PC-3 (cell line): ENCODE data around the gene NSDHL. TPM values are rescaled to one million over a fixed set of nuclear protein-coding genes. Genes with fewer than 3 reads are reported as not detected.

ENCODE experiments used
- ATAC-seq: fragments of 200-7000 bp; cut with Tn5 transposase; 2 replicates; pipeline ENCODE4 v1.9.1; 2020; ENCODE audit warnings: mild to moderate bottlenecking, moderate library complexity
- BruUV-seq: library from RNA; stranded (reverse); fragments of 400-500 nt; replicated peaks from 2 replicates; lab custom pipeline; 2021; lab: Mats Ljungman, UMichigan
- CTCF ChIA-PET: fragments of 300-600 bp; sonication (Branson Sonifier 250); formaldehyde crosslinking; loops from one replicate; lab custom pipeline; 2022; ENCODE audit warnings: antibody characterized with exemption; lab: Charles Lee
- POLR2A ChIA-PET: fragments of 300-600 bp; sonication (Branson Sonifier 250); formaldehyde crosslinking; loops from one replicate; lab custom pipeline; 2022; ENCODE audit warnings: antibody characterized with exemption; ENCODE audit not compliant: unreplicated experiment; lab: Charles Lee
- DNase-seq: peaks from one replicate; pipeline ENCODE4 v3.0.0-alpha.2; 2015
- H2AFZ ChIP-seq: fragments of 300-600 bp; sonication (generic); 2 replicates; pipeline ENCODE4 v1.6.0; 2016; ENCODE audit warnings: antibody characterized with exemption, low read length
- H3F3A ChIP-seq: fragments of 300-600 bp; sonication (generic); one replicate; pipeline ENCODE4 v1.6.0; 2017; ENCODE audit warnings: antibody characterized with exemption, low read length, control low read depth, mild to moderate bottlenecking; ENCODE audit not compliant: unreplicated experiment
- H3K27ac ChIP-seq: fragments of 300-600 bp; sonication (generic); 2 replicates; pipeline ENCODE4 v1.5.1; 2016; ENCODE audit warnings: mild to moderate bottlenecking, low read length
- H3K27me3 ChIP-seq: fragments of 300-600 bp; sonication (generic); 2 replicates; pipeline ENCODE4 v1.6.1; 2016; ENCODE audit warnings: low read length, mixed read lengths
- H3K36me3 ChIP-seq: fragments of 300-600 bp; sonication (generic); 2 replicates; pipeline ENCODE4 v1.6.1; 2016; ENCODE audit warnings: low read depth, mixed run types, low read length, mixed read lengths
- H3K4me1 ChIP-seq: fragments of 300-600 bp; sonication (generic); 2 replicates; pipeline ENCODE4 v1.5.1; 2016; ENCODE audit warnings: low read length; ENCODE audit not compliant: insufficient read depth
- H3K4me2 ChIP-seq: fragments of 300-600 bp; sonication (generic); 2 replicates; pipeline ENCODE4 v1.6.0; 2016; ENCODE audit warnings: low read length
- H3K4me3 ChIP-seq: fragments of 300-600 bp; sonication (generic); 2 replicates; pipeline ENCODE4 v1.5.1; 2016; ENCODE audit warnings: mild to moderate bottlenecking, low read length, mixed read lengths
- H3K79me2 ChIP-seq: fragments of 300-600 bp; sonication (generic); 2 replicates; pipeline ENCODE4 v1.6.1; 2017; ENCODE audit warnings: low read length, mixed read lengths
- H3K9ac ChIP-seq: fragments of 300-600 bp; sonication (generic); 2 replicates; pipeline ENCODE4 v1.6.0; 2016; ENCODE audit warnings: mild to moderate bottlenecking, low read length
- H3K9me2 ChIP-seq: fragments of 300-600 bp; sonication (generic); replicated peaks from 2 replicates; pipeline ENCODE4 v1.6.1; 2016; ENCODE audit warnings: mixed run types, low read length, mixed read lengths
- H3K9me3 ChIP-seq: fragments of 300-600 bp; sonication (generic); 2 replicates; pipeline ENCODE4 v1.6.1; 2016; ENCODE audit warnings: low read length, mixed read lengths
- H4K20me1 ChIP-seq: fragments of 300-600 bp; sonication (generic); 2 replicates; pipeline ENCODE4 v1.6.1; 2016; ENCODE audit warnings: low read length, mixed read lengths
- CTCF ChIP-seq: fragments of 300-600 bp; sonication (generic); conservative IDR thresholded peaks from 2 replicates; pipeline ENCODE4 v1.5.1; 2017; ENCODE audit warnings: antibody characterized with exemption, low read depth, mild to moderate bottlenecking, low read length
- EZH2 ChIP-seq: fragments of 300-600 bp; sonication (generic); IDR thresholded peaks from one replicate; pipeline ENCODE4 v1.6.1; 2017; ENCODE audit warnings: antibody characterized with exemption, mild to moderate bottlenecking, low read length; ENCODE audit not compliant: unreplicated experiment
- EZH2phosphoT487 ChIP-seq: fragments of 300-600 bp; sonication (generic); IDR thresholded peaks from 2 replicates; pipeline ENCODE4 v1.6.1; 2018; ENCODE audit warnings: mild to moderate bottlenecking, antibody characterized with exemption, low read length, borderline replicate concordance
- intact Hi-C: fragments of 100-400 bp; cut with micrococcal nuclease; formaldehyde crosslinking; loops from 2 replicates; pipeline ENCODE4 v1.9.0; 2023
- total RNA-seq: library from RNA; depleted of rRNA; stranded (reverse); fragments of >200 nt; gene quantifications from 2 replicates; pipeline ENCODE4 v1.2.3, GENCODE V29; 2014

The NSDHL gene
- total RNA-seq, 1 experiment from 2014 or later, result 33.7 TPM

GRCh38 chrX:152881289-152881688 is 50.4 kb downstream of the NSDHL start:
- intact Hi-C loops, result no loop called here
- DNase-seq, result no peak
- H3K4me1 ChIP-seq, result no peaks in the 10 kb centered on the region
- H3K36me3 ChIP-seq, result no peaks in the 10 kb centered on the region
- no TSS peak for BruUV-seq
- H2AFZ ChIP-seq, result no peak overlapping the region
- no peak overlapping the region for H3K4me3 ChIP-seq
- TF ChIP-seq EZH2 (no peak), CTCF (no peak), EZH2phosphoT487 (no peak)
- H3K9me3 ChIP-seq, result no peaks in the 10 kb centered on the region
- no peak for ATAC-seq
- no peak overlapping the region for H3K4me2 ChIP-seq
- H3F3A ChIP-seq, result no peaks in the 10 kb centered on the region
- POLR2A ChIA-PET, result no interaction called here
- H3K79me2 ChIP-seq, result no peaks in the 10 kb centered on the region
- no peaks in the 10 kb centered on the region for H3K27me3 ChIP-seq
- CTCF ChIA-PET, result no interaction called here
- H3K9ac ChIP-seq, result no peak overlapping the region
- H4K20me1 ChIP-seq, result no peaks in the 10 kb centered on the region
- H3K27ac ChIP-seq, result no peak overlapping the region
- no peaks in the 10 kb centered on the region for H3K9me2 ChIP-seq

GRCh38 chrX:152884171-152884570 is 53.3 kb downstream of the NSDHL start:
- H3F3A ChIP-seq, result no peaks in the 10 kb centered on the region
- H4K20me1 ChIP-seq, result no peaks in the 10 kb centered on the region
- no peak overlapping the region for H3K27ac ChIP-seq
- CTCF ChIA-PET, result no interaction called here
- no peak overlapping the region for H3K9ac ChIP-seq
- H2AFZ ChIP-seq, result no peak overlapping the region
- no peaks in the 10 kb centered on the region for H3K79me2 ChIP-seq
- H3K9me2 ChIP-seq, result no peaks in the 10 kb centered on the region
- no TSS peak for BruUV-seq
- H3K4me1 ChIP-seq, result no peaks in the 10 kb centered on the region
- ATAC-seq (no peak), DNase-seq (no peak)
- intact Hi-C loops, result no loop called here
- no peak overlapping the region for H3K4me3 ChIP-seq
- TF ChIP-seq EZH2 (no peak), CTCF (no peak), EZH2phosphoT487 (no peak)
- no peaks in the 10 kb centered on the region for H3K9me3 ChIP-seq
- no peaks in the 10 kb centered on the region for H3K27me3 ChIP-seq
- no peak overlapping the region for H3K4me2 ChIP-seq
- H3K36me3 ChIP-seq, result no peaks in the 10 kb centered on the region
- POLR2A ChIA-PET, result no interaction called here

- Histone ChIP-seq H3K9me3 (no peaks in the 10 kb centered on the region), H3K27ac (no peak overlapping the region), H4K20me1 (no peaks in the 10 kb centered on the region), H3K9me2 (no peaks in the 10 kb centered on the region), H3K79me2 (no peaks in the 10 kb centered on the region), H3K4me2 (no peak overlapping the region), H3F3A (no peaks in the 10 kb centered on the region), H3K4me1 (no peaks in the 10 kb centered on the region), H2AFZ (no peak overlapping the region), H3K27me3 (no peaks in the 10 kb centered on the region), H3K36me3 (no peaks in the 10 kb centered on the region), H3K4me3 (no peak overlapping the region), H3K9ac (no peak overlapping the region)
- no peak for TF ChIP-seq EZH2
- no peak for TF ChIP-seq CTCF
- no peak for TF ChIP-seq EZH2phosphoT487
- DNase-seq, result no peak
- intact Hi-C loops, result no loop called here
- ATAC-seq, result no peak
- ChIA-PET CTCF (no interaction called here), POLR2A (no interaction called here)
- BruUV-seq, result no TSS peak
Observed at GRCh38 chrX:152886716-152887115, 55.9 kb downstream of the NSDHL start.
